HG03521 (cell line): ENCODE measurements around the gene C19orf81.
"Not testable (repeated sequence)": the region's sequence is repeated elsewhere in the genome, so short reads cannot be mapped to it uniquely, and the experiment has no call there.

ENCODE experiments used
- ATAC-seq: cut with Tn5 transposase; IDR thresholded peaks from one replicate; pipeline ENCODE4 v1.9.1; 2021; ENCODE audit warnings: mild to moderate bottlenecking, moderate library complexity; ENCODE audit not compliant: unreplicated experiment

Gene C19orf81

GRCh38 chr19:50649433-50650391, at the start of gene C19orf81:
Gene C19orf81 (plus strand): TSS chr19:50649445. CDS start chr19:50649445, 0 bp downstream.
- no peak for ATAC-seq

GRCh38 chr19:50601407-50602088, 47.7 kb upstream of the C19orf81 start:
- no peak for ATAC-seq

- ATAC-seq, result no peak
Measured at GRCh38 chr19:50602089-50602422, 47.2 kb upstream of the C19orf81 start.

- no peak for ATAC-seq
Measured at GRCh38 chr19:50602496-50602895, 46.7 kb upstream of the C19orf81 start.

- no peak for ATAC-seq
Measured at GRCh38 chr19:50602935-50603334, 46.3 kb upstream of the C19orf81 start.

- ATAC-seq, result not testable (repeated sequence)
Measured at GRCh38 chr19:50604264-50605073, 44.8 kb upstream of the C19orf81 start.

GRCh38 chr19:50606059-50606836, 43.0 kb upstream of the C19orf81 start:
- not testable (repeated sequence) for ATAC-seq

GRCh38 chr19:50607388-50607787, 41.9 kb upstream of the C19orf81 start:
- no peak for ATAC-seq

- ATAC-seq, result no peak
Measured at GRCh38 chr19:50607874-50608785, 41.1 kb upstream of the C19orf81 start.

GRCh38 chr19:50612504-50613404, 36.5 kb upstream of the C19orf81 start:
- ATAC-seq, result not testable (repeated sequence)

- not testable (repeated sequence) for ATAC-seq
Measured at GRCh38 chr19:50618379-50618778, 30.9 kb upstream of the C19orf81 start.

GRCh38 chr19:50619184-50619583, 30.1 kb upstream of the C19orf81 start:
- ATAC-seq, result not testable (repeated sequence)

GRCh38 chr19:50620394-50620906, 28.8 kb upstream of the C19orf81 start:
- ATAC-seq, result not testable (repeated sequence)

- no peak for ATAC-seq
Measured at GRCh38 chr19:50624949-50625600, 24.2 kb upstream of the C19orf81 start.

GRCh38 chr19:50626011-50626410, 23.2 kb upstream of the C19orf81 start:
- no peak for ATAC-seq

- no peak for ATAC-seq
Measured at GRCh38 chr19:50626795-50627194, 22.4 kb upstream of the C19orf81 start.

GRCh38 chr19:50628146-50628545, 21.1 kb upstream of the C19orf81 start:
- no peak for ATAC-seq

GRCh38 chr19:50628551-50628950, 20.7 kb upstream of the C19orf81 start:
- no peak for ATAC-seq
